8988T (cell line): ENCODE results near the gene PRDM16.
"Not testable (repeated sequence)": the region's sequence is repeated elsewhere in the genome, so short reads cannot be mapped to it uniquely, and the experiment has no call there.

Source experiments
- DNase-seq: peaks from one replicate; pipeline ENCODE4 v3.0.0; 2011

PRDM16 gene

DNA sequence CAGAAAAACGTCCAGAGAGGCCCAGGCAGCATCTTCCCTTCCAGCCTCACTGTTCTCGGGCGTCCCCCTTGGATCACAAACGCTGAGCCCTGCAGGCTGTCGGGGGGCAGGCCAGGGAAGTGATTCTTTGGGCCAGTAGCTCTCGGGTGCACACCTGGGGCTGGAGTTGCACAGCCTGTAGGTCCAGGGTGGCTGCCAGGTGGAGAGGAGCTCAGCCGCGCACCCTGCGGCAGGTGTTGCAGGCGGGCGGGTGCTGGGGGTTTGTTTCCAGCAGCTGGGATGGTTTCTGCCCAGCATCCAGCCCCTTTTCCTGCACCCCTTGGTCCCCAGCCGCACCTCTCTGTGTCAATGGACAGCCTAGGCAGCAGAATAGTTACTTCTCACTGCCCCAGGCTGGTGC is 15.7 kb downstream of the PRDM16 start:
- no peak for DNase-seq

DNA sequence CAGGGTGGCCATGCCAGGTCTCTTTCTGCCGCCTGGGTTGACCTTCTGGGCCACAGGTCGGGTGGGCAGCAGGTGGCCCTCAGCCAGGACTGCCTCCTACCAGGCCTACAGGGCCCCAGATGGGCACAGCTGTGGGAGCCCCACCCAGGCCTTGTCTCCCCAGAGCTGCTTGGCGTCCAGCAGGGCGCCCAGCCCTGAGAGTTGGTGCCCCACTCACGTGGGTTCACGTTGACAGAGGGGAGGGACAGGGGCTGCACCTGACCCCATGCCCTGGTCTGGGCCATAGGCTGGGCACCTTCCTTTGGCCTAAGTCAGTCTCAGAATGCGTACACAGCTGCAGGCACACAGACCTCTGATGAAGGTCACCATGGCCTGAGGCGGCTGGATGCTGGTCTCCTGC is 16.7 kb downstream of the PRDM16 start:
- DNase-seq, result no peak

- no peak for DNase-seq
Measured at GRCh38 chr1:3086272-3086974, 17.4 kb downstream of the PRDM16 start.

GRCh38 chr1:3087049-3087448 is 18.0 kb downstream of the PRDM16 start:
- DNase-seq, result no peak

DNA sequence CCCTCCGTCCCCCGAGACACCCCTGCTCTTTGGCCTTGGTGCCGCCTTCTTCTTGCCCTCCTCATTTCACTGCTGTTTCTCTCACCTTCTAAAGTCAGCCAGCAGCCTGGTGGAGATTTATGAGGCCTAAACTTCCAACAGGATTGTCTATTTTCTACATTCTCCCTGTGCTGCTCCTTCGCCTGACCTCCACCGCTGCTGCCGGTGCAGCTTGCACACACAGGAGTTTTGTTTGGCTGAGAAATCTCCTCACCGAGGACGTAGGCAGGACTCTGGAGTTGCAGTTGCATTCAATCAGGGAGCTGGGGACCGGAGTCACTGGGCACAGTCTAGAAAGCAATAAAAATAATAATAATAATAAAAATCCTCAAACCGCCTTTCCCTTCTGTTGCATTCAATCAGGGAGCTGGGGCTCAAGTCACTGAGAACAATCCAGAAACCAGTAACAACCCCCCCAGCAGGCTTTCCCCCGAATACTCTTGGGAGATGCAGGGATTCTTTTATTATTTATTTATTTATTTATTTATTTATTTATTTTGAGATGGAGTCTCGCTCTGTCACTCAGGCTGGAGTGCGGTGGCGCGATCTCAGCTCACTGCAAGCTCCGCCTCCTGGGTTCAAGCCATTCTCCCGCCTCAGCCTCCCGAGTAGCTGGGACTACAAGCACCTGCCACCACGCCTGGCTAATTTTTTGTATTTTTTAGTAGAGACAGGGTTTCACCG is 19.1 kb downstream of the PRDM16 start:
- DNase-seq, result not testable (repeated sequence)

GRCh38 chr1:3089490-3089889 is 20.5 kb downstream of the PRDM16 start:
- DNase-seq, result no peak

DNA sequence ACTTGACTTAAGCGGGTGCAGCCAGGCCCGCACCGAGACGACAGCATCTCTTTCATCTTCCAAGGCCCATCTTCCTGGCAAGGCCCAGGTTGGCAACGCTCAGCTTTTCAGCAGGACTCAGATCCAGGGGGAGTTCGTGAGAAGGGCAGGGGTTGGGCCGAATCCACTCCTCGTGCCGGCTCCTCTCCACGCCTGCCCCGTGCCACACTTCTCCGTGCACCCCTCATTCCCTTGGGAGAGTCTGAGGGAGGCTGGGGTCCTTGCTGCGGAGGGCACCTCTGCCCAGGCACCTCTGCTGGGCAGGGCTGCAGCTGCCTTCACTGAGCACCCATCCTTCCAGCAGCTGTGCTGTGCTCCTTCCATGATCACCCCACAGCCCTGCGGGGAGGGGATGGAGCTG is 22.3 kb downstream of the PRDM16 start:
- DNase-seq, result no peak

GRCh38 chr1:3092530-3092929 is 23.5 kb downstream of the PRDM16 start:
- no peak for DNase-seq

DNA sequence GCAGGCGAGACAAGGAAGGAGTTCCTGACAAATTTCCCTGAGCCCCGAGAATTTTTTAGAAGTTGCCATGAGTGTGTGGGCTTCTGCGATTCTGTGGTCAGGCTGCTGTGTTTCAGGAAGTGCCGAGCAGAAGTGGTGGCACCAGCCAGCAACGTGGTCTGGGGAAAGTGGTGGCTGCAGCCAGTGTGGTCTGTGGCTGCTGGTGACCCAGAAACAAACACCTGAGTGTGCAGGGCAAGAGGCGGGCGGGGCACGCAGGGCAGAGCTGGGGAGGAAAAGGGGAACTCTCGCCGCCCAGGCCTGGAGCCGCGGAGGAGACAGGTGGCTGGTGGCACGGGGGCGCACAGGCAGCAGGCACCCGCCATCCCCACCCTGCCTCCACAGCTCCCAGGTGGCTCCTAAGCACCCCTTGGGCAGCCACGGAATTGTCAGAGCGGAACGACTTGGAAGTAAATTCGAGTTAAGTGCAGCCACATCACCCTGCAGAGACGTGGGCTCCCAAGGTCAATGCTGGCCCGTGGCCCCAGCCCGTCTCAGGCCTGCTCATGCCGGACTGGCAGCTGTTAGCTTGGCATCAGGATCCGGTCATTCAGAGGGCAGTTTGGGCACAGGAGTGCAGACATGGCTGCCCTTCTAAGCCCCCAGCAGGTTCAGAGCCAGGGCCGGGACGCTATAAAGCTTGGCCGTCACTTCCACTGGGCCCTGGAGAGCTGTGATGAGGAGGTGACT is 25.1 kb downstream of the PRDM16 start:
- DNase-seq, result no peak

- no peak for DNase-seq
Measured at GRCh38 chr1:3094863-3095780, 26.1 kb downstream of the PRDM16 start.

GRCh38 chr1:3096345-3096744 is 27.3 kb downstream of the PRDM16 start:
- no peak for DNase-seq

DNA sequence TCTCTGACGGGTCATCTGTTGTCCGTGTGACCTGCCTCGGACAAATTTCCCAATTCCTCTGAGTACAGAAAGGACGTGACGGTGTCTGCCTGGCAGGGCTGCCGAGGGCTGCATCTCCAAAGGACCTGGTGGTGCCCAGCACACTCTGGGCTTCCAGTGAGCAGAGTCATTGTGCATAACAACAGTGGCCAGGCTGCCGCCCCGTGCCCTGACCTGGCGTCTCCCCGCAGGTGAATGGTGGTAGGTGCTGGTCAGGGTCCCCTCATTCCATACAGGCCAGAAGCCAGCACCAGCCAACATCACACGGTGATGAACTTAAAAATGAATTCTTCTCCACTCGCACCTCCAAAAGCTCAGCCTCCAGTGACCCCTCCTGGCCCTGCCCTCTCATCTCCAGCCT is 28.2 kb downstream of the PRDM16 start:
- no peak for DNase-seq

DNA sequence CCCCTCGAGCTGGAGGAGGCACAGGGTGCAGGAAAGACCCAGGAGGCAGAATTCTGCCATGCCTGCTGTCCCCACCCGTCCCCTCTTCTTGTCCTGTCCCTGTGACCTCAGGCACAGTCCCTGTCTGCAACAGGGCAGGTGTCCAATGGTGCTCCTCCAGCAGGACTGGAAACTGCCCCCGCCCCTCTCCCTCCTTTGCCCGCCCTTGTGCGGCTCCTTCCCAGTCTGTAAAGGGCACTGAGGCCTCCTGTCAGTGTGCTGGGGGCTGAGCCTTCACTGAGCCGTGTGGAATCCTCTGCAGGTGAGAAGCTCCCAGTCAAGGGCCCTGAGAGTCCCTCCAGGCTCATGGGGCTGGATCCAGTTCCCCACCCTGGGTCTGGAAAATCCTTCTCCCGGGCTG is 28.9 kb downstream of the PRDM16 start:
- DNase-seq, result no peak

DNA sequence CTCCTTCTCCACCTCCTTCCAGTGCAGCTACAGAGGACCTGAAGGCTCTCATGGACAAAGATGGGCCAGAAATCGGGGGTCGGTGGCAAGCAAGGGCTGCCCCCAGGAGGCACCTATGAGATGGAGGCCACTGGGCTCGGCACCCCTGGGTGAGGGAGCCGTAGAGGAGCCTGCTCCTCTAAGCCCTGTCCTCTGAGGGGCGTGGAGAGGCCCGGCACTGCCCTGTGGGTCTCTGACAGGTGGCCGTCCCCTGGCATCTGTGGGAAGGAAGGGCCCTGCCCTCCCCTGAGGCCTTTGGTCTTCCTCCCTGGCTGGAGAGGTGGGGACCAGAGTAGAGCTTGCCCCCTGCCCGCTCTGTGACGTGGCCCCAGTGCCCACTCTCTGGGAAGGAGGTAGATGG is 30.9 kb downstream of the PRDM16 start:
- no peak for DNase-seq

GRCh38 chr1:3101124-3101939 is 32.3 kb downstream of the PRDM16 start:
- no peak for DNase-seq

DNA sequence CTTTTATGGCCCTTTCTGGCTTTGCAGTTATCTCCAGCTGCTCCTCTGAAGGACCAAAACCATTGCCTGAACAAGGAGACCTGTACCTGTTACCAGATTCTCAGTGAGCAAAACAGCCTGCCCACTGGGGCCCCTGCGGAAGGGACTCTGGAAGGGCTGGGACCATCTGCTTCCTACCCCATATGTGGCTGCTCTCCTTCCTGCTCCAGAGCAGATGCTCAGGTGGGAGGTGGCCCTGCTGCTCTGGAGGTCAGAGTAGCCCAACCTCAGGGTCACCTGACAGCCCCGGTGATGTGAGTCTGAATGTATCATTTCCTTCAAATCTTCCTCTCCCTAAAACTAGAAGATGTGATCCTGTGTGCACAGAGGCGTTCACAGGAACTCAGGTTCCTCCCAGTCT is 33.6 kb downstream of the PRDM16 start:
- no peak for DNase-seq

DNA sequence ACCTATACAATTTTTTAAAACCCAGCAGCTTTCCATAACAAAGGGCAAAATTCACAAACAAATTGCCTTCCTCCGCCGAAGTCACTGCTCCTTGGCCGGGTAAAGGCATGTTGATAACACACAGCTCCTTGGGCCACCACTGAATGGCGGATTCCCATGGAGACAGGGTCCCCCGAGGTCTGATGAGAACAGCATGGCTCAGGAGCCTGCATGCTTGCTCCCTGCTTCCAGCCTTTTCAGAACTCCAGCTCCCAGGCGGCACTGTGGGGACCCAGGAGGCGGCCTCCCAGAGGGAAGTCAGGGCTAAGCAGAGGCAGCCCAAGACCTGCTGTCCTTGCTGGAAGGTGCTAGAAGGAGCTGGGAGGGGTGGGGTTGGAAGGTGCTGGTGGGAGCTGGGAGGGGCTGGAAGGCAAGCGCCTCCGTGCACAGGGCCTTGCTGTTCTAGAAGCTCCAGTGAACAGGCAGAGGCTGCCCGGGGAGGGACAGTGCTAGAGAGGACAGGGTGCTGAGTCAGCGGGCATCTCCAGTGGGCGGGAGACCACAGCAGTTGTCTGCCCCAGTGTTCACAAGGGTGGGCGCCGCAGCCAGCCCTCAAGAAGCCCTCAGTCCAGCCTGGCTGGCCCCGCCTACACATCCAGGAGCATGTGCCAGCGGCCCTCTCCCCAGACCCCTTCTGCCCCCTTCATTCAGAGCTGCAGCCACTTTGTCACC is 35.1 kb downstream of the PRDM16 start:
- no peak for DNase-seq

DNA sequence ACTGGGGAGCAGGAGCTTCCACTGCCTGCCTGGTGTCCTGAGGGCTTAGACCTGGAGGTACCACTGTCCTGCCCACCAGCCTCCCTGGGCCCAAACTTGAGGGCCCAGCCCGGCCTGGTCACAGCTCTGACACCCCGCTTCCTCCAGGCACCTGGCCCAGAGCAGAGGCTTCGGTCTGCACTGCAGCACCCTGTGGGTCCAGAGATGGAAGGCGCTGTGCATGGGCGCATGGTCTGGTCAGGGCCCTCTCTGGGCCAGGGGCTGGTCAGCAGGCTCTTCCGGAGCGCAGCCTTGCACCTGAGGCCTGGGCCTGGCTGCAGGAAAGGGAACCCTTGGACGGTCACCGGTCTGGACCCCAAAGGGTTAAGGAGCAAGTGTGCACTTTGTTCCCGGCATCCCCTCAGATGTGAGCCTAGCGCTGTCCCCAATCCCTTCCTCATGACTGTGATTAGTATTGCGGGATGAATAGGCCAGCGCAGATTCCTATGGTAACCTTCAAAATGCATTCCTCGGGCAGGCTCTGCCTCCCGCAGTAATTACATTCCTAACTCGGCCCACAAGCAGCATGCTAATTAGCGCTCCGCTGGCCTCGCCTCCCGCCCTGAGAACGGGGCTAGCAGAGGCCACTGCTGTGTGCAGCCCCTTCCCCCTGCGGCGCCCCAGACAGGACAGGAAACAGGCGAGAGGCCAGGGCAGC is 36.3 kb downstream of the PRDM16 start:
- no peak for DNase-seq

GRCh38 chr1:3106216-3106615 is 37.2 kb downstream of the PRDM16 start:
- DNase-seq, result no peak

DNA sequence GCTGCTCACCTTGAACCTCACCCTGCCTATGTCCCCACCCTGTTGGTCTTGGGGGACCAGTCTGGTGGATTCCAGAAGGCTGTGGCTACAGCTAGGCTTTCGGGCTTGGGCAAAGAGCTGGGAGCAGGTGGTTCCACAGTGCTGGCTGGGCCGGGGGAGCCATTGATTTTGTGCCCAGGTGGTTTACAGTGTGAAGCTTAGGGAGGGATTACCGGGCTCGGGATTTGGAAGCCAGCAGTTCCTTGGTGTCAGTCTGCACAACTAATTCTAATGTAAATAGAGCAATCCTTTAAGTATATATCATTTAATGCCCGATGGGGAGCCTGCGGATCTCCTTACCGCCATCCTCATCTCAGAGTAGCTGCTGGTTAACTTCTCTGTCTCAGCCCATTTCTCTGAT is 38.2 kb downstream of the PRDM16 start:
- no peak for DNase-seq

GRCh38 chr1:3109355-3109754 is 40.4 kb downstream of the PRDM16 start:
- no peak for DNase-seq
